Neural progenitor cell (in vitro differentiated cells): Measurements from ENCODE around the gene HINFP. TPM values are rescaled to one million over a fixed set of nuclear protein-coding genes. Genes with fewer than 3 reads are reported as not detected.

Source experiments
- DNase-seq: peaks from one replicate; pipeline ENCODE4 v3.0.0-alpha.2; 2016; ENCODE audit warnings: low spot score
- H2AFZ ChIP-seq: fragments of 200-600 bp; sonication (generic); replicated peaks from 2 replicates; pipeline ENCODE4 v1.6.1; 2016; ENCODE audit warnings: antibody characterized with exemption
- H3F3A ChIP-seq: fragments of 200-600 bp; sonication (generic); 2 replicates; pipeline ENCODE4 v1.6.1; 2016; ENCODE audit warnings: antibody characterized with exemption, low read depth
- H3K27ac ChIP-seq: fragments of 200-600 bp; sonication (generic); 2 replicates; pipeline ENCODE4 v1.5.1; 2016; ENCODE audit warnings: mild to moderate bottlenecking
- H3K27me3 ChIP-seq: fragments of 200-600 bp; sonication (generic); 2 replicates; pipeline ENCODE4 v1.6.1; 2016; ENCODE audit warnings: mild to moderate bottlenecking, moderate library complexity
- H3K36me3 ChIP-seq: fragments of 200-600 bp; sonication (generic); 2 replicates; pipeline ENCODE4 v1.5.1; 2016
- H3K4me1 ChIP-seq: fragments of 200-600 bp; sonication (generic); 2 replicates; pipeline ENCODE4 v1.6.1; 2016; ENCODE audit warnings: mixed run types
- H3K4me2 ChIP-seq: fragments of 200-600 bp; sonication (generic); 2 replicates; pipeline ENCODE4 v1.6.1; 2016
- H3K4me3 ChIP-seq: fragments of 200-600 bp; sonication (generic); 2 replicates; pipeline ENCODE4 v1.5.1; 2016
- H3K79me2 ChIP-seq: fragments of 200-600 bp; sonication (generic); 2 replicates; pipeline ENCODE4 v1.6.1; 2016; ENCODE audit warnings: low read depth
- H3K9ac ChIP-seq: fragments of 200-600 bp; sonication (generic); 2 replicates; pipeline ENCODE4 v1.6.1; 2016
- H3K9me3 ChIP-seq: fragments of 200-600 bp; sonication (generic); 2 replicates; pipeline ENCODE4 v1.5.1; 2016; ENCODE audit warnings: low read depth
- H4K20me1 ChIP-seq: fragments of 200-600 bp; sonication (generic); 2 replicates; pipeline ENCODE4 v1.6.1; 2016; ENCODE audit warnings: low read depth
- H3K27ac Mint-ChIP-seq: 3 replicates; pipeline ENCODE4 v1.8.0; 2021; ENCODE audit warnings: mixed read lengths
- H3K27me3 Mint-ChIP-seq: 2 replicates; pipeline ENCODE4 v1.8.0; 2022; ENCODE audit warnings: low read depth, mild to moderate bottlenecking, inconsistent platforms, moderate library complexity, mixed read lengths; ENCODE audit not compliant: insufficient read depth
- H3K36me3 Mint-ChIP-seq: 3 replicates; pipeline ENCODE4 v1.8.0; 2021; ENCODE audit warnings: mixed read lengths
- H3K4me1 Mint-ChIP-seq: 3 replicates; pipeline ENCODE4 v1.8.0; 2021; ENCODE audit warnings: mixed read lengths
- H3K4me3 Mint-ChIP-seq: 3 replicates; pipeline ENCODE4 v1.8.0; 2021; ENCODE audit warnings: mild to moderate bottlenecking, moderate library complexity, mixed read lengths
- H3K9me3 Mint-ChIP-seq: 3 replicates; pipeline ENCODE4 v1.8.0; 2020; ENCODE audit warnings: mixed read lengths
- EZH2 ChIP-seq: fragments of 200-600 bp; sonication (generic); IDR thresholded peaks from 2 replicates; pipeline ENCODE4 v1.6.1; 2017; ENCODE audit warnings: antibody characterized with exemption, mild to moderate bottlenecking, moderate library complexity
- EZH2phosphoT487 ChIP-seq: fragments of 200-600 bp; sonication (generic); IDR thresholded peaks from 2 replicates; pipeline ENCODE4 v1.6.1; 2017; ENCODE audit warnings: antibody characterized with exemption
- total RNA-seq: library from RNA; depleted of rRNA; stranded (reverse); fragments of >200 nt; gene quantifications from 2 replicates; pipeline ENCODE4 v1.2.3, GENCODE V29; 2015; ENCODE audit warnings: low replicate concordance
- TF ChIP-seq, protein P1 (sequence below): fragments of 200-600 bp; sonication (generic); IDR thresholded peaks from 2 replicates; pipeline ENCODE4 v1.5.1; 2017; ENCODE audit warnings: antibody characterized with exemption, mild to moderate bottlenecking

HINFP gene, protein sequence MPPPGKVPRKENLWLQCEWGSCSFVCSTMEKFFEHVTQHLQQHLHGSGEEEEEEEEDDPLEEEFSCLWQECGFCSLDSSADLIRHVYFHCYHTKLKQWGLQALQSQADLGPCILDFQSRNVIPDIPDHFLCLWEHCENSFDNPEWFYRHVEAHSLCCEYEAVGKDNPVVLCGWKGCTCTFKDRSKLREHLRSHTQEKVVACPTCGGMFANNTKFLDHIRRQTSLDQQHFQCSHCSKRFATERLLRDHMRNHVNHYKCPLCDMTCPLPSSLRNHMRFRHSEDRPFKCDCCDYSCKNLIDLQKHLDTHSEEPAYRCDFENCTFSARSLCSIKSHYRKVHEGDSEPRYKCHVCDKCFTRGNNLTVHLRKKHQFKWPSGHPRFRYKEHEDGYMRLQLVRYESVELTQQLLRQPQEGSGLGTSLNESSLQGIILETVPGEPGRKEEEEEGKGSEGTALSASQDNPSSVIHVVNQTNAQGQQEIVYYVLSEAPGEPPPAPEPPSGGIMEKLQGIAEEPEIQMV
- total RNA-seq: 32.5 and 47.3 TPM in 2 replicates

DNA sequence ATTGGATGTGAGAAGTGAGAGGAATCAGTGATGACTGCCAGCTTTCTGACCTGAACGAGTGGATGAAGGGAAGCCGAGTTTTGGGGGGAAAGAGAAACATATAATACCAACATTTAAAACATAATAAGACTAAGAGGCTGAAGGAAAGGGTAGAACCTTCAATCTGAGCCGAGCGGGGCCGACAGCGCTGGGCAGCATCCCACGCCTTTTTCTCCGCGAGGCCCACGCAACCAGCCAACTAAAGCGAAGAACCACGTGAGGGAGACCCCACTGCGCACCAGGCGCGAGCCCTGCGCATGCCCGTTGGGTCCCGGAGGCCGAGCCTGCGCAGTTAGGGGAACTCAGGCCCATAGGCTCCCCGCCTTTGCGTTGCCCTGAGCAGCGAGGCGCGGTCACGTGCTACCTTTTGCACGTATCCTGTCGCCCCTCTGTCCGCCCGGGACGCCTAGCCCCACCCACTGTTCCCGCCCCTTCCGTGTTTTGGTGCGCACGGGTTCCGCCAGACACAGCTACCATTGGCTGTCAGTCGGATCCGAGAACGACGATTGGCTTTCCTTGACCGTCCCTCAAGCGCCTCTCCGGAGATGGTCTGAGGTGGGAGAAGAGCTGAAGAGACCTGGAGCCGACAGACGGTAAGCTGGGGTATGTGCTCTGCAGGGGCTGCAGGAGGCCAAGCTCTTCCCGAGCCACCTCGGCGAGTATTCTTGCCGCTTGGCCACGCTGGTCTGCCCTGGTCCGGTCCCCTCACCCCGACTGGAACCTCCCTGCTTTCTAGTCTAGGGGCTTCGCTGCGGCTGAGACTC, at the start of gene HINFP:
HINFP (plus strand) TSS at position 573 of the 803 bp plus-strand sequence. CDS start 5,365 bp downstream, outside the sequence.
- Histone ChIP-seq H3K79me2 (peaks cover 43% of the 10 kb centered on the region), H3K36me3 (no peaks in the 10 kb centered on the region), H3K4me3 (peak within 1 kb of the TSS; percentile 81), H3K27ac (no peak within 1 kb of the TSS), H3K9me3 (no peaks in the 10 kb centered on the region), H3K4me1 (peaks cover 12% of the 10 kb centered on the region), H2AFZ (peak within 1 kb of the TSS; percentile 15), H3K27me3 (no peaks in the 10 kb centered on the region), H3F3A (peaks cover 16% of the 10 kb centered on the region), H3K4me2 (peak within 1 kb of the TSS; percentile 93), H4K20me1 (peaks cover 12% of the 10 kb centered on the region), H3K9ac (peak within 1 kb of the TSS; percentile 87)
- Mint-ChIP-seq H3K36me3 (peaks cover 5% of the 10 kb centered on the region), H3K9me3 (no peaks in the 10 kb centered on the region), H3K27ac (peak within 1 kb of the TSS; percentile 78), H3K4me1 (peaks cover 19% of the 10 kb centered on the region), H3K27me3 (peaks cover 3% of the 10 kb centered on the region), H3K4me3 (peak within 1 kb of the TSS; percentile 92)
- TF ChIP-seq EZH2phosphoT487: no peak
- no peak for TF ChIP-seq EZH2
- TF ChIP-seq, protein P1, sequence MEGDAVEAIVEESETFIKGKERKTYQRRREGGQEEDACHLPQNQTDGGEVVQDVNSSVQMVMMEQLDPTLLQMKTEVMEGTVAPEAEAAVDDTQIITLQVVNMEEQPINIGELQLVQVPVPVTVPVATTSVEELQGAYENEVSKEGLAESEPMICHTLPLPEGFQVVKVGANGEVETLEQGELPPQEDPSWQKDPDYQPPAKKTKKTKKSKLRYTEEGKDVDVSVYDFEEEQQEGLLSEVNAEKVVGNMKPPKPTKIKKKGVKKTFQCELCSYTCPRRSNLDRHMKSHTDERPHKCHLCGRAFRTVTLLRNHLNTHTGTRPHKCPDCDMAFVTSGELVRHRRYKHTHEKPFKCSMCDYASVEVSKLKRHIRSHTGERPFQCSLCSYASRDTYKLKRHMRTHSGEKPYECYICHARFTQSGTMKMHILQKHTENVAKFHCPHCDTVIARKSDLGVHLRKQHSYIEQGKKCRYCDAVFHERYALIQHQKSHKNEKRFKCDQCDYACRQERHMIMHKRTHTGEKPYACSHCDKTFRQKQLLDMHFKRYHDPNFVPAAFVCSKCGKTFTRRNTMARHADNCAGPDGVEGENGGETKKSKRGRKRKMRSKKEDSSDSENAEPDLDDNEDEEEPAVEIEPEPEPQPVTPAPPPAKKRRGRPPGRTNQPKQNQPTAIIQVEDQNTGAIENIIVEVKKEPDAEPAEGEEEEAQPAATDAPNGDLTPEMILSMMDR: no peak
- peak; percentile 100 for DNase-seq

DNA sequence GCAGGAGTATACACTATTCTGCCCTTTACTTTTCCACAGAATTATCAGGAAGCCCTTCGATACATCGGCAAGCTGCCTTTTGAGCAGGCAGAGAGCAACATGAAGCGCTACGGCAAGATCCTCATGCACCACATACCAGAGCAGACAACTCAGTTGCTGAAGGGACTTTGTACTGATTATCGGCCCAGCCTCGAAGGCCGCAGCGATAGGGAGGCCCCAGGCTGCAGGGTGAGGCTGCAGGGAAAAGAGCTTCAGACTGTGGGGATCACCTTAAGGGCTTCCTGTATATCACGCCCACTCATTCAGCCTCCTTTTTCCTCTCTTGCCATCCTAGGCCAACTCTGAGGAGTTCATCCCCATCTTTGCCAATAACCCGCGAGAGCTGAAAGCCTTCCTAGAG, 43.5 kb upstream of the HINFP start:
- Mint-ChIP-seq H3K4me3 (no peak overlapping the region), H3K36me3 (peaks cover 25% of the 10 kb centered on the region), H3K9me3 (no peaks in the 10 kb centered on the region), H3K27ac (no peak overlapping the region), H3K4me1 (no peaks in the 10 kb centered on the region), H3K27me3 (peaks cover 3% of the 10 kb centered on the region)
- H3K4me1 ChIP-seq: no peaks in the 10 kb centered on the region
- DNase-seq: no peak
- no peaks in the 10 kb centered on the region for H3K36me3 ChIP-seq
- H3K27me3 ChIP-seq: no peaks in the 10 kb centered on the region
- H3K4me2 ChIP-seq: no peak overlapping the region
- no peaks in the 10 kb centered on the region for H3K9me3 ChIP-seq
- TF ChIP-seq, protein P1: no peak
- TF ChIP-seq EZH2 (no peak), EZH2phosphoT487 (no peak)
- peaks cover 8% of the 10 kb centered on the region for H3F3A ChIP-seq
- no peaks in the 10 kb centered on the region for H3K79me2 ChIP-seq
- H3K9ac ChIP-seq: no peak overlapping the region
- H4K20me1 ChIP-seq: no peaks in the 10 kb centered on the region
- no peak overlapping the region for H2AFZ ChIP-seq
- no peak overlapping the region for H3K27ac ChIP-seq
- H3K4me3 ChIP-seq: no peak overlapping the region

DNA sequence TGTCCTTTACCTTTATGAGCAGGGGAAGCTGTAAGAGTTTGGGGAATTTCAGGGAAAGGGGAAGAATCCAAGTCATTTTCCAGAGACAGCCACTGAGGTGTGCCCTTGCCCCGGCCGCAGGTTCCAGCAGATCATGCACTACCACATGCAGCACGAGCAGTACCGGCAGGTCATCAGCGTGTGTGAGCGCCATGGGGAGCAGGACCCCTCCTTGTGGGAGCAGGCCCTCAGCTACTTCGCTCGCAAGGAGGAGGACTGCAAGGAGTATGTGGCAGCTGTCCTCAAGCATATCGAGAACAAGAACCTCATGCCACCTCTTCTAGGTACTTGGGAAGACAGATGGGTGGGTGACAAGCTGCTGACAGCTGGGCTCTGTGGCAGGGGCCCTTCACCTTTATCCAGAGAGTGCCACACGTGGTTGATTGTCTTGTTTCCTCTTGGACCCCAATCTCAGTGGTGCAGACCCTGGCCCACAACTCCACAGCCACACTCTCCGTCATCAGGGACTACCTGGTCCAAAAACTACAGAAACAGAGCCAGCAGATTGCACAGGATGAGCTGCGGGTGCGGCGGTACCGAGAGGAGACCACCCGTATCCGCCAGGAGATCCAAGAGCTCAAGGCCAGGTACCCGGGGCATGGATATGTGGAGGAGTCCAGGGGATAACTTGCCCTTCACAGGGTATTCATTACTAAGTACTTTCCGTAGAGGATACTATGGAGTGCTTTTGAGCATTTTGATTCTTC, 42.5 kb upstream of the HINFP start:
- peaks cover 5% of the 10 kb centered on the region for H3K27me3 Mint-ChIP-seq
- TF ChIP-seq EZH2 (no peak), EZH2phosphoT487 (no peak)
- TF ChIP-seq, protein P1: no peak

More for the DNA sequence above, 42.5 kb upstream of the HINFP start:
- Histone ChIP-seq H3K79me2 (no peaks in the 10 kb centered on the region), H2AFZ (no peak overlapping the region), H3K4me2 (no peak overlapping the region), H3F3A (peaks cover 8% of the 10 kb centered on the region), H3K9me3 (no peaks in the 10 kb centered on the region), H3K9ac (no peak overlapping the region), H3K4me3 (no peak overlapping the region), H4K20me1 (no peaks in the 10 kb centered on the region), H3K27ac (no peak overlapping the region), H3K27me3 (no peaks in the 10 kb centered on the region), H3K36me3 (no peaks in the 10 kb centered on the region), H3K4me1 (no peaks in the 10 kb centered on the region)
- H3K9me3 Mint-ChIP-seq: no peaks in the 10 kb centered on the region
- no peak overlapping the region for H3K4me3 Mint-ChIP-seq
- no peaks in the 10 kb centered on the region for H3K4me1 Mint-ChIP-seq
- no peak overlapping the region for H3K27ac Mint-ChIP-seq
- peaks cover 21% of the 10 kb centered on the region for H3K36me3 Mint-ChIP-seq
- no peak for DNase-seq
